ENCODE measurements around the gene ABLIM2.

Gene ABLIM2

DNA sequence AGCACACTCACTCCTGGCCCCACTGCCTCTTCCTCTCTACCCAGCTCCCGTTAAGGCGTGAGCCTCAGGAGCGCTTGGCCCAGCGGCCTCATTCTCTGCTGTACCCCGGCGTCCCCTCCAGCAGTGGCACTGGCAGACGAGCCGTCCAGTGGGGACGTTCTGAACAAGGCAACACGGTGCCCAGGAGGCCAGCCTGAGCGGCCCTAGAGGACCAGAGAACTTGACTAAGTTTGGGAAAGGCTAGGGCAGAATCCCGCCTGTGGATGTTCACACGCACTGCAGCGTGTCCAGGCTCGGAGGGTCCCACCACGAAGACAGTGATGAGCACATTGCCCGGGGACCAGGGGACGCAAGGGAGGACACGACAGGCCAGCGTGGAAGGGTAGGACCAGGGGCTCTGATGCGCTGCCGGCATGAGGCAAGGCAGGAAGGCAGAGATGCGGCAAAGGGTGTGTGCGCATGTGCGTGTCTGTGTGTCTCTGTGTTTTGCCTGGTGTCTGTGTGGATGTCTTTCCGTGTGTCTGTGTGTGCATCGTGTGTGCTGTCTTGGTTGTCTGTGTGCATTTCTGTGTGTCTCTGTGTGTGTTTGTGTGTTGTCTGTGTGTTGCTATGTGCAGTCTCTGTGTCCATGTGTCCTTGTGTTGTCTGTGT is 89.4 kb downstream of the ABLIM2 start:
- Mint-ChIP-seq H3K36me3 (ENCODE audit: insufficient read depth) (no peaks in the 10 kb centered on the region), H3K27ac (ENCODE audit: low read depth) (no peak overlapping the region), H3K4me1 (no peaks in the 10 kb centered on the region), H3K4me3 (no peak overlapping the region), H3K27me3 (peaks cover 10% of the 10 kb centered on the region), H3K9me3 (peaks cover 5% of the 10 kb centered on the region)
- ATAC-seq (replicated peaks; ENCODE audit: extremely low read depth, poor library complexity, severe bottlenecking) = no peak
- DNase-seq (ENCODE audit: low spot score in 2 of 2) = no peak

DNA sequence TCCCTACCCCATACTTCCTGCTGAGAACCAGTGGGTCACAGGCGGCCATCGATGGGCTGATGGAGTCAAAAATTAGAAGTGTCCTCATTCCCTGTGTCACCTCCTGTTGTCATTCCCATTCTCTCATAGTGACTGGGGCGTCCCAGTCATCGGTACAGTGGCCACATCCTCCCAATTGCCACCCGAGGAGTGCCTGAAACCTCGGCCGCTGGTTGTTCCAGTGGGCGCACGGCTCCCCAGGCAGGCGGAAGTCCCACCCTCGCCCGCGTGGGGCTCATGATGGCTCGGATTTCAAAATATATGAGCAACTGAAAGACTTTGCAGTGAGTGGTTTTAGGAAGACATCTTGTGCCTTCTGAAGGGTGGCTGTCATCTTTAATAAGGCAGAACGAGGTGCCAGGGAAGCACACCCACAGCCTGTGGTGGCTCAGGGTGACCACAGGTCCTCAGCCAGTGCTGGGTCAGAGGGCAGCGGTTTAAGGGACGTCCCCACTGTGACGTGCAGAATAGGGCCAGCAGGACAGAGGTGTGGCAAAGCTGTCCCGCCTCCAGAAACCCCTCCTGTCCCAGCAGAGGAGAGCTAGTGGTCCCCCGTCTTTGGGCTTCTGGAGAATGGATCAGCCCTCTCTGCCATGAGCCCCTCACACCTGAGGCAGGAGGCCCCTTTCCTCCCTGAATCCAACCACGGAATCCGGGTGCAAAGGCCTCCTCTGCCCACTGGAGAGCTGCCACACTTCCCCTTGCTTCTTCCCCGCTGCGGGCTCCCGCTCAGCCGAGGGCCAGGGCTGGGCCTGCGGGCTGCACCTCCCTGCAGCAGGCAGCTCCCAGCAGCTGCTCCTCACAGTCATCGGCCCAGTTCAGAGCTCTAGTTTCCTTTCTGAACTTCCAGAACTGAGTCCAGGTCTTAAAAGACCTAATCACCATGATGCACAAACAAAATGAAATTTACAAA is 90.4 kb downstream of the ABLIM2 start:
- Mint-ChIP-seq H3K4me1 (no peaks in the 10 kb centered on the region), H3K27me3 (peaks cover 10% of the 10 kb centered on the region), H3K27ac (ENCODE audit: low read depth) (no peak overlapping the region), H3K9me3 (peaks cover 14% of the 10 kb centered on the region), H3K4me3 (no peak overlapping the region), H3K36me3 (ENCODE audit: insufficient read depth) (no peaks in the 10 kb centered on the region)
- ATAC-seq (replicated peaks; ENCODE audit: extremely low read depth, poor library complexity, severe bottlenecking) = no peak
- no peak for DNase-seq (ENCODE audit: low spot score in 2 of 2)

DNA sequence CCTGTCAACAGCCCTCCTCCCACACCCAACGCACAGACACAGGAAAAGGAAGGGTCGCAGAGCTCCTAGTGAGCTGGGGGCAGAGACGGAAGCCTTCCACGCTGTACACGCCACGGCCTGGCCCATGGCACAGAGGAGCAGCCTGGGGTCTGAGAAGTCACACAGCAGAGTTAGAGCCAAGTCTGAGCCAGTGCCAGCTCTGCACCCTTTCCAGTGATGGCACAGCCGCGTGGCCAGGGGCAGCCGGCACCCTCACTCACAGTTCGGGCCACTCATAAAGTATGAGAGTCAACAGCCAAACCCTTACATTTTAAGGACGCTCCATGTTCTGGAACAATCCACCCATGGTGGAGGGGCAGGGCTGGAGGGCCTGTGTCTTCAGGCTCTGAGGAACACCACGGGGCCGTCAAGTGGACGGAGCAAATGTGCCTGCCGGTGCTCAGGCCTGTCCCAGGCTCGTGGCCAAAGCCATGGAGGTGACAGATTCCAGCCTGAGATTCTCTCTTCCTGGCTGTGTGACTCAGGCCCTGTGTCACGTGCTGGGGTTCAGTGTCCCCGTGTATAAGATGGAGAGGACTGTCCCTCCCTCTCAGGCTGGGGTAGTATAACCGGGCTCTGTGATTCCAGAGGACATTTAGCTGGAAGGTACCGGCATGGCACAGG is 91.2 kb downstream of the ABLIM2 start:
- peaks cover 2% of the 10 kb centered on the region for H3K27me3 Mint-ChIP-seq
- no peak for ATAC-seq (replicated peaks; ENCODE audit: extremely low read depth, poor library complexity, severe bottlenecking)

DNA sequence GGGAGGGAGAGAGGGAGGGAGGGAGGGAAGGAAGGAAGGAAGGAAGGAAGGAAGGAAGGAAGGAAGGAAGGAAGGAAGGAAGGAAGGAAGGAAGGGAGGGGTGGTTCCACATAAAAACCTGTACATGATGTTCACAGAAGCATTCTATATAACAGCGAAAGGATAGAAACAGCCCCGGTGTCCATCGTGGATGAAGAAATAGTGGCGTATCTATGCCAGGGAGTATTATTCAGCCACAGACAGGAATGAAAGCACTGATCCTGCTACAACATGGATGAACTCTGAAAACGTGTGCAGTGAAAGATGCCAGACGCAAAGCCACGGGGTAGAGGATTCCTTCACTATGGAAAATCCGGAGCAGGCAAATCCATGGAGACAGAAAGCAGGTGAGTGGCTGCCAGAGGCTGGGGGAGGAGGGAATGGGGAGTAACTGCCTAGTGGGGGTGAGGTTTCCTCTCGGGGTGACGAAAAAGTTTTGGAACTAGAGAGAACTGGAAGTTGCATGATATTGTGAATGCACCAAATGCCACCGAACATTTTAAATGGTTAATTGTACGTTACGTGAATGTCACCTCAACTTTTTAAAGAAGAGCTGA is 92.2 kb downstream of the ABLIM2 start:
- Mint-ChIP-seq H3K9me3 (peaks cover 14% of the 10 kb centered on the region), H3K27me3 (no peaks in the 10 kb centered on the region), H3K4me1 (no peaks in the 10 kb centered on the region), H3K4me3 (no peak overlapping the region), H3K36me3 (ENCODE audit: insufficient read depth) (no peaks in the 10 kb centered on the region), H3K27ac (ENCODE audit: low read depth) (no peak overlapping the region)
- ATAC-seq (replicated peaks; ENCODE audit: extremely low read depth, poor library complexity, severe bottlenecking) (no peak), DNase-seq (ENCODE audit: low spot score in 2 of 2) (no peak)

More for the DNA sequence above, 91.2 kb downstream of the ABLIM2 start:
- H3K36me3 Mint-ChIP-seq (ENCODE audit: insufficient read depth) = no peaks in the 10 kb centered on the region
- no peaks in the 10 kb centered on the region for H3K4me1 Mint-ChIP-seq
- peaks cover 14% of the 10 kb centered on the region for H3K9me3 Mint-ChIP-seq
- DNase-seq (ENCODE audit: low spot score in 2 of 2) = no peak
- H3K27ac Mint-ChIP-seq (ENCODE audit: low read depth) = no peak overlapping the region
- H3K4me3 Mint-ChIP-seq = no peak overlapping the region

DNA sequence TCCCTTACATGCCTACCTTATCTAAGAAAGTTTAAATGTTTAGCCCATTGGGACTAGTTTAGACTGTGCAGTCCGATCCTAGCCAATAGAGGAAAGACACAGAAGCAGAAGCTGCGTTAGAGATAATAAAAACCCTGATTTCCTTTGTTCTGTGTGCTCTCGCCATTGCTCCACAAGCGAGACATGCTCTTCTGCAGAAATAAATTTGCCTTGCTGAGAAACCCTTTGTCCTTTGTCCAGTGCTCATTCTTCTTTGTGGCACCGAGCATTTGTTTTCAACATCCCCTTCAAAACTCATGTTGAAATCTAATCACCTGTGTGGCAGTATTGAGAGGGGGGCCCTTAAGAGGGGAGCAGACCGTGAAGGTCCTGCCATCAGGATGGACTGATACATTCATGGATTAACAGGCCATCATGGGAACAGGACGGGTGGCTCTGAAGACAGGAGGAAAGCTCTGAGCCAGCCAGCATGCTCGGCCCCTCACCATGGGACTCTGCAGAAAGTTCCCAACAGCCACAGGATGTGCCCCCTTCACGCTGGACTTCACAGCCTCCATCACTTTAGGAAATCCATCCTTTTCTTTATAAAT is 94.5 kb downstream of the ABLIM2 start:
- H3K27me3 Mint-ChIP-seq = no peaks in the 10 kb centered on the region
- DNase-seq (ENCODE audit: low spot score in 2 of 2) = no peak
- no peak overlapping the region for H3K4me3 Mint-ChIP-seq
- no peaks in the 10 kb centered on the region for H3K4me1 Mint-ChIP-seq
- H3K27ac Mint-ChIP-seq (ENCODE audit: low read depth) = no peak overlapping the region
- H3K36me3 Mint-ChIP-seq (ENCODE audit: insufficient read depth) = no peaks in the 10 kb centered on the region
- ATAC-seq (replicated peaks; ENCODE audit: extremely low read depth, poor library complexity, severe bottlenecking) = no peak
- H3K9me3 Mint-ChIP-seq = peaks cover 14% of the 10 kb centered on the region

DNA sequence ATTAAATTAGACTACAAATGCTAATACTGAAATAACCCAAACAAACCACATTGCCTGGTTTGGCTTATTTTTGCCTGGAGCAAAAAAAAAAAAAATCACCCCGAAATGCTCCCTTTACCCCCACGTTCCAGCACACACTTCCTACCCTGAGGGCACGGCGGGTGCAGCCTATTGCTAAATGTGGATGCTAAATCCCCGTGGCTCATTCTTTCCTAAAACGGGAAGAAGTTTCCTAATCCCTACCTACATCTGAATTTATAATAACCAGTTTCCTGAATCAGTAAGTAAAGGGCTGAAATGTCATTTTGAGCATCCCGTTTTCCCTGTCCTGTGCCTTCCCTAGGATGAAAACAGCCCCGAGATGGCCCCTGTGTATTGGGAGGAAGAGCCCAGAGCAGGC is 97.0 kb downstream of the ABLIM2 start:
- Mint-ChIP-seq H3K9me3 (peaks cover 14% of the 10 kb centered on the region), H3K4me1 (no peaks in the 10 kb centered on the region), H3K36me3 (ENCODE audit: insufficient read depth) (no peaks in the 10 kb centered on the region), H3K27ac (ENCODE audit: low read depth) (no peak overlapping the region), H3K4me3 (no peak overlapping the region), H3K27me3 (no peaks in the 10 kb centered on the region)
- ATAC-seq (replicated peaks; ENCODE audit: extremely low read depth, poor library complexity, severe bottlenecking) (no peak), DNase-seq (ENCODE audit: low spot score in 2 of 2) (no peak)

DNA sequence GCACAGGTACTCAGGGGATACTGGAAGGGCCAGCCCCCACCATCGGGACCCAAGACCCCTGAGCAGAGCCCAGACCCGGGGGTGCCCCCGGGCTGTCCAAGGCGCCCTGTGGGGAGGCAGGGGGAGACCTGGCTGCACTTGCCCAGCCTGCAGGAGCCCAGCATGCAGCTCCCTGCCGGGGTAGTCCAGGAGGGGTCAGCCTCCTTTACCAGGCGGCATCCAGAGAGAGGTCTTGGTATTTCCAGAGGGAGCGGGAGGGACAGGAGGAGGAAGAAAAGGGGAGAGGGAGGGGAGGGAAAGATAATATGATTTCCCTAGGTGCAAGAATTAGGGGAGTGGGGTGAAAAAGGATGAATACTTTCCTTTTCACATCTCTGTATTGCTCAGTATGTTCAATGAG is 97.5 kb downstream of the ABLIM2 start:
- no peak for ATAC-seq (replicated peaks; ENCODE audit: extremely low read depth, poor library complexity, severe bottlenecking)

DNA sequence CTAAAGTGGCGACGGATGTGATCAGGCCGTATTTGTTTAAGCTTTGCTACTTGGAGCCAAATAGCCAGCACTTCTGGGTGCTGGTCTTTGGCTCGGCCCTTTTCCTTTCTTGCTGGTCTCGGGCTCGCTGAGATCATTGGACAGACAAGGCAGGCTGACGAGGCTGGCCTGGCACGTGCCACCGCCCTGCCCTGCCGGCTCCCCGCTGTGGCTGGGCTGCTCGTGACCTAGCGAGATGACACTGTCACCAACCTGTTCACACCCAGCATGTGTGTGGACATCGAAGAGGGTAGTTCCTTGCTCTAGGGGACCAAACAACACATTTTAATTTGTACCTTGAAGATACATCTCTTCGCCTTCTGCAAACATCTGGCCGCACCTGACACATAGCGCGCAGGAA is 98.0 kb downstream of the ABLIM2 start:
- Mint-ChIP-seq H3K27me3 (no peaks in the 10 kb centered on the region), H3K36me3 (ENCODE audit: insufficient read depth) (no peaks in the 10 kb centered on the region), H3K4me1 (no peaks in the 10 kb centered on the region), H3K9me3 (peaks cover 14% of the 10 kb centered on the region), H3K4me3 (no peak overlapping the region), H3K27ac (ENCODE audit: low read depth) (no peak overlapping the region)
- DNase-seq (ENCODE audit: low spot score in 2 of 2) (no peak), ATAC-seq (replicated peaks; ENCODE audit: extremely low read depth, poor library complexity, severe bottlenecking) (no peak)

More for the DNA sequence above, 97.5 kb downstream of the ABLIM2 start:
- Mint-ChIP-seq H3K27ac (ENCODE audit: low read depth) (no peak overlapping the region), H3K27me3 (no peaks in the 10 kb centered on the region), H3K4me3 (no peak overlapping the region), H3K9me3 (peaks cover 14% of the 10 kb centered on the region), H3K36me3 (ENCODE audit: insufficient read depth) (no peaks in the 10 kb centered on the region), H3K4me1 (no peaks in the 10 kb centered on the region)
- no peak for DNase-seq (ENCODE audit: low spot score in 2 of 2)

DNA sequence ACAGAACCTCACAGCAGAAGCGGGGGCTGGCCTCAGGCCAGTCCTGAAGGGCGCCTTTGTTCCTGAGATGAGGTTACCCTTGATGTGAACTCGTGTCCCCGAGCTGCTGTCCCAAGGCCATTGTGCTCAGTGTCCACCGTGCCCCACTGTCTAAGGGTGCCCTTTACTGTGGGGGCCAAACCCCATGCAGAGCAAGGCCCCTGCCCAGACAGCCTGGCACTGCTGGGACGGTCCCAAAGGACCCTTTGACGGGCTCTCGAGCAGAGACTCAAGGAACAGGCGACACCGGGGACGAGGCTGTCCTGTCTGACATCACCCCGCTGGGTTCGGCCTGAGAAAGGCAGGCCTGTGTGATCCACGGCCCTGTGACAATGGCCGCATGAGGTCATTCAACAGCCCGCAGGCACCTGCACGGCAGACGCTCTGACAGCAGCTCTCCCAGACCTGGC is 100.6 kb downstream of the ABLIM2 start:
- H3K27me3 Mint-ChIP-seq = no peaks in the 10 kb centered on the region
- H3K36me3 Mint-ChIP-seq (ENCODE audit: insufficient read depth) = no peaks in the 10 kb centered on the region
- DNase-seq (ENCODE audit: low spot score in 2 of 2) = no peak
- no peaks in the 10 kb centered on the region for H3K4me1 Mint-ChIP-seq
- H3K4me3 Mint-ChIP-seq = no peak overlapping the region
- no peak overlapping the region for H3K27ac Mint-ChIP-seq (ENCODE audit: low read depth)
- H3K9me3 Mint-ChIP-seq = no peaks in the 10 kb centered on the region
- ATAC-seq (replicated peaks; ENCODE audit: extremely low read depth, poor library complexity, severe bottlenecking) = no peak

DNA sequence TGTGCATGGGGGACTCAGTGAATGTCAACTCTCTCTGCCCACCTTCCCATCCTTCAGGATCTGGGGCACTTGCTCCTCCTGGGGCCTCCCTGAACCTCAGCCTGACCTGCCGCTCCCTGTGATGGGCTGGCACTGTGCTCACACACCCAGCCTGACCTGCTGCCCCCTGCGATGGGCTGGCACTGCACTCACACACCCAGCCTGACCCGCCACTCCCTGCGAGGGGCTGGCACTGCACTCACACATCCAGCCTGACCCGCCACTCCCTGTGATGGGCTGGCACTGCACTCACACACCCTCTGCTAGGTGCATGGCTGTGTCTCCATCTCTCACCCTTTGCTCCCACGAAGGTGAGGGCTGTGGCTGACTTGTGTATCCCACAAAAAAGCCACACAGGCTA is 103.4 kb downstream of the ABLIM2 start:
- no peaks in the 10 kb centered on the region for H3K27me3 Mint-ChIP-seq

DNA sequence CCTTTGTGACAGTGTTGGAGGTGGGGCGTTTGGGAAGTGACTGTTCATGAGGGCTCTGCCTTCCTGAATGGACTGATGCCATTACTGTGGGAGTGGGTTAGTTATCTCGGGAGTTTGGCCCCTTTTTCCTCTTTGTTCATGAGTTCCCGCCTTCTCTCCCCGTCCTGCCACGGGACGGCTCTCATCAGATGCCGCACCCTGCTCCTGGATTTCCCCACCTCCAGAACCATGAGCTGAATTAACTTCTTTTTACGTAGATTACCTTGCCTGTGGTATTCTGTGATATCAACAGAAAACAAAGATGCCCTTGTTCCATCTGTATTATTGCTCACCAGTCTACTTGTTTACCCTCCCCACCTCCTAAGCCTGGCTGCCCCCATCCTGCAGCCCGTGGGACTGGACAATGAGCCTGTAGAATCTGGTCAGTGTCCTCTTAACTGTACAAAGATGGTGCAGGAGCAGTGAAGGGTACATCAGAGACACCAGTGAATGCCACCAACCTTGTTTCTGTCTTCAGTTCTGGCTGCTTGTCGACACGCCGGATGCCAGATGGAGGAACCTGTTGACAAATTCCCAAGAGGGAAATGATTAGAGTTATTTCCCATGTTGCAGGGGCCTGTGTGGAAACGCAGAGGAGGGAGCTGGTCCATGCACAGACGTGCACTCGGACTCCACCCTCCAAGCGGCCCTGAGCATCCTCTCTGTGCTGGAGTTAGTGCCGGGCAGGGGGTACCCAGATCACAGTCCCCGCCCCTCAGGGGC is 104.7 kb downstream of the ABLIM2 start:
- Mint-ChIP-seq H3K9me3 (no peaks in the 10 kb centered on the region), H3K36me3 (ENCODE audit: insufficient read depth) (no peaks in the 10 kb centered on the region), H3K27ac (ENCODE audit: low read depth) (no peak overlapping the region), H3K4me3 (no peak overlapping the region), H3K4me1 (no peaks in the 10 kb centered on the region), H3K27me3 (no peaks in the 10 kb centered on the region)
- ATAC-seq (replicated peaks; ENCODE audit: extremely low read depth, poor library complexity, severe bottlenecking) (no peak), DNase-seq (ENCODE audit: low spot score in 2 of 2) (no peak)

More for the DNA sequence above, 103.4 kb downstream of the ABLIM2 start:
- no peak overlapping the region for H3K4me3 Mint-ChIP-seq
- no peaks in the 10 kb centered on the region for H3K9me3 Mint-ChIP-seq
- H3K27ac Mint-ChIP-seq (ENCODE audit: low read depth) = no peak overlapping the region
- ATAC-seq (replicated peaks; ENCODE audit: extremely low read depth, poor library complexity, severe bottlenecking) (no peak), DNase-seq (ENCODE audit: low spot score in 2 of 2) (no peak)
- no peaks in the 10 kb centered on the region for H3K36me3 Mint-ChIP-seq (ENCODE audit: insufficient read depth)
- no peaks in the 10 kb centered on the region for H3K4me1 Mint-ChIP-seq
